Common myeloid progenitor, CD34-positive (primary cell): Measurements from ENCODE around the gene KIAA0513. TPM values are rescaled to one million over a fixed set of nuclear protein-coding genes. Genes with fewer than 3 reads are reported as not detected.

Source experiments
- CTCF ChIA-PET: fragments of 350-600 bp; sonication (Branson Sonifier 250); formaldehyde crosslinking; loops from one replicate; lab custom pipeline; 2021; ENCODE audit warnings: antibody characterized with exemption; lab: Charles Lee
- POLR2A ChIA-PET: fragments of 350-600 bp; sonication (Branson Sonifier 250); formaldehyde crosslinking; loops from one replicate; lab custom pipeline; 2021; ENCODE audit warnings: antibody characterized with exemption; lab: Charles Lee
- DNase-seq, 3 donors: peaks; one replicate each; pipeline versions ENCODE4 v3.0.0 to v3.0.0-alpha.2; 2013
- H3K27ac ChIP-seq, 2 experiments: 1 replicate in 1 of 2; 2 replicates in 1 of 2; pipeline ENCODE4 v1.7.0; 2013; ENCODE audit warnings: inconsistent platforms in 2 of 2, low read length in 2 of 2, mild to moderate bottlenecking in 2 of 2, low read depth in 1 of 2, moderate library complexity in 1 of 2; ENCODE audit not compliant: severe bottlenecking in 2 of 2, insufficient read depth in 1 of 2, poor library complexity in 1 of 2
- H3K27me3 ChIP-seq, 5 experiments: replicated peaks in 2 of 5; 1 replicate in 3 of 5; 2 replicates in 2 of 5; pipeline versions ENCODE4 v1.6.1 to v1.7.0; 2013; ENCODE audit warnings: low read length in 4 of 5, mild to moderate bottlenecking in 2 of 5, moderate library complexity in 2 of 5, inconsistent platforms in 1 of 5; ENCODE audit not compliant: insufficient read depth in 5 of 5, control insufficient read depth in 4 of 5
- H3K36me3 ChIP-seq, 4 experiments: 1 replicate in 2 of 4; 2 replicates in 2 of 4; pipeline versions ENCODE4 v1.6.1 to v1.7.0; 2013; ENCODE audit warnings: low read length in 3 of 4, control low read depth in 1 of 4, mild to moderate bottlenecking in 1 of 4; ENCODE audit not compliant: control insufficient read depth in 4 of 4, insufficient read depth in 4 of 4
- H3K4me1 ChIP-seq, 4 experiments: 1 replicate in 3 of 4; 2 replicates in 1 of 4; pipeline versions ENCODE4 v1.6.1 to v1.7.1; 2013; ENCODE audit warnings: low read length in 3 of 4, mild to moderate bottlenecking in 3 of 4, control low read depth in 1 of 4, inconsistent platforms in 1 of 4, moderate library complexity in 1 of 4; ENCODE audit not compliant: control insufficient read depth in 4 of 4, insufficient read depth in 4 of 4; ENCODE audit errors: control extremely low read depth in 1 of 4
- H3K4me3 ChIP-seq, 7 experiments: 1 replicate in 4 of 7; 2 replicates in 3 of 7; pipeline versions ENCODE4 v1.5.1 to v1.7.0; 2013; ENCODE audit warnings: mild to moderate bottlenecking in 7 of 7, low read length in 6 of 7, moderate library complexity in 6 of 7, inconsistent platforms in 2 of 7, low read depth in 2 of 7, control low read depth in 1 of 7; ENCODE audit not compliant: insufficient read depth in 4 of 7, control insufficient read depth in 1 of 7; ENCODE audit errors: extremely low read depth in 1 of 7
- H3K9me3 ChIP-seq, 5 experiments: 1 replicate in 4 of 5; 2 replicates in 1 of 5; pipeline versions ENCODE4 v1.6.1 to v1.7.1; 2013; ENCODE audit warnings: low read length in 4 of 5, mild to moderate bottlenecking in 2 of 5, inconsistent platforms in 1 of 5, low read depth in 1 of 5, moderate library complexity in 1 of 5; ENCODE audit not compliant: control insufficient read depth in 4 of 5, insufficient read depth in 2 of 5; ENCODE audit errors: control extremely low read depth in 1 of 5
- WGBS: methylation state at CpG from one replicate; pipeline ENCODE4 v1.1.5; 2013; ENCODE audit not compliant: insufficient coverage; 5-methylcytosine and 5-hydroxymethylcytosine counted together
- polyA plus RNA-seq: library from polyadenylated mRNA; unstranded; fragments of 120-200 nt; gene quantifications from one replicate; pipeline ENCODE4 v1.2.1, GENCODE V29; 2013

Gene KIAA0513
- polyA plus RNA-seq = 0.74 TPM

- DNase-seq = peak; percentile 91 to 95 (median 93)
- Histone ChIP-seq H3K4me3 (peak within 1 kb of the TSS; percentile 46 to 88 (median 71)), H3K27me3 (peaks cover 0 to 20% (median 4%) of the 10 kb centered on the region in 5 experiments), H3K4me1 (peaks cover 23 to 50% (median 40%) of the 10 kb centered on the region in 4 experiments), H3K27ac (peak within 1 kb of the TSS; percentile 33 to 70), H3K36me3 (no peaks in the 10 kb centered on the region), H3K9me3 (no peaks in the 10 kb centered on the region)
- ChIA-PET POLR2A (interaction anchor here (0.6 to 1.3 kb wide), 3 partner anchors 10 to 29 kb away, joined by 3 to 4 read pairs (median 3); partner anchors contain the start of gene ZDHHC7), CTCF (interaction anchor here (0.7 to 2.7 kb wide), 13 partner anchors 10 to 87 kb away, joined by 3 to 11 read pairs (median 4); partner anchors contain the start of gene ZDHHC7)
- 0% methylated on average over 56 of the region's 59 CpGs for WGBS
These were observed at the start of gene KIAA0513 for GRCh38 chr16:85027349-85027957. KIAA0513 (plus strand) TSS chr16:85027795; CDS start chr16:85067072, 39,277 bp downstream.

- peaks cover 0 to 14% (median 6%) of the 10 kb centered on the region in 4 experiments for H3K4me1 ChIP-seq
- H3K27ac ChIP-seq = no peak overlapping the region
- no peaks in the 10 kb centered on the region for H3K27me3 ChIP-seq
- H3K9me3 ChIP-seq = no peaks in the 10 kb centered on the region
- DNase-seq = no peak
- H3K36me3 ChIP-seq = peaks cover 5 to 71% (median 47%) of the 10 kb centered on the region in 4 experiments
- ChIA-PET CTCF (interaction anchor here (0.8 to 3.0 kb wide), 5 partner anchors 9 to 107 kb away, joined by 3 to 10 read pairs (median 4); no protein-coding TSS in a partner anchor), POLR2A (interaction anchor here (0.8 kb wide), 1 partner anchor 121 kb away, joined by 3 read pairs; no protein-coding TSS in a partner anchor)
- no peak overlapping the region for H3K4me3 ChIP-seq
- WGBS = 97% methylated on average over 3 of the region's 4 CpGs
These were observed 48.1 kb upstream of the KIAA0513 start for GRCh38 chr16:84979516-84979915.

GRCh38 chr16:84982434-84982833, 45.2 kb upstream of the KIAA0513 start:
- ChIA-PET POLR2A (no interaction called here), CTCF (interaction anchor here (0.8 to 3.2 kb wide), 15 partner anchors 10 to 230 kb away, joined by 3 to 13 read pairs (median 4); no protein-coding TSS in a partner anchor)
- WGBS = 72% methylated on average over 4 of the region's 9 CpGs
- Histone ChIP-seq H3K27me3 (no peaks in the 10 kb centered on the region), H3K27ac (no peak overlapping the region), H3K4me3 (no peak overlapping the region), H3K9me3 (no peaks in the 10 kb centered on the region), H3K36me3 (peaks cover 5 to 67% (median 40%) of the 10 kb centered on the region in 4 experiments), H3K4me1 (peaks cover 0 to 14% (median 6%) of the 10 kb centered on the region in 4 experiments)
- peak; percentile 39 to 80 (median 77) for DNase-seq

GRCh38 chr16:84985079-84986065, 42.2 kb upstream of the KIAA0513 start:
- Histone ChIP-seq H3K9me3 (no peaks in the 10 kb centered on the region), H3K36me3 (peaks cover 12 to 76% (median 51%) of the 10 kb centered on the region in 4 experiments), H3K4me3 (no peak overlapping the region), H3K27ac (no peak overlapping the region), H3K4me1 (peaks cover 0 to 14% (median 6%) of the 10 kb centered on the region in 4 experiments), H3K27me3 (no peaks in the 10 kb centered on the region)
- POLR2A ChIA-PET = no interaction called here
- CTCF ChIA-PET = no interaction called here
- DNase-seq = no peak
- WGBS = 94% methylated on average over 11 of the region's 15 CpGs

GRCh38 chr16:84986102-84986501, 41.5 kb upstream of the KIAA0513 start:
- WGBS = 97% methylated on average over 22 of the region's 22 CpGs
- ChIA-PET POLR2A (no interaction called here), CTCF (no interaction called here)
- no peak overlapping the region for H3K27ac ChIP-seq
- no peaks in the 10 kb centered on the region for H3K27me3 ChIP-seq
- H3K4me3 ChIP-seq = no peak overlapping the region
- peaks cover 0 to 14% (median 6%) of the 10 kb centered on the region in 4 experiments for H3K4me1 ChIP-seq
- H3K36me3 ChIP-seq = peaks cover 16 to 76% (median 50%) of the 10 kb centered on the region in 4 experiments
- no peaks in the 10 kb centered on the region for H3K9me3 ChIP-seq
- DNase-seq = no peak

GRCh38 chr16:84986879-84987278, 40.7 kb upstream of the KIAA0513 start:
- no peaks in the 10 kb centered on the region for H3K9me3 ChIP-seq
- DNase-seq = no peak
- no peak overlapping the region for H3K4me3 ChIP-seq
- H3K27ac ChIP-seq = no peak overlapping the region
- peaks cover 12 to 71% (median 43%) of the 10 kb centered on the region in 4 experiments for H3K36me3 ChIP-seq
- peaks cover 0 to 14% (median 6%) of the 10 kb centered on the region in 4 experiments for H3K4me1 ChIP-seq
- H3K27me3 ChIP-seq = no peaks in the 10 kb centered on the region
- ChIA-PET POLR2A (no interaction called here), CTCF (no interaction called here)
- WGBS = 100% methylated on average over 1 of the region's 1 CpG
